GM23338 (cell line): Measurements from ENCODE around the gene GRIN1. TPM values are rescaled to one million over a fixed set of nuclear protein-coding genes. Genes with fewer than 3 reads are reported as not detected.

Experiments
- ATAC-seq: fragments of 200-7000 bp; cut with Tn5 transposase; 3 replicates; pipeline ENCODE4 v1.9.1; 2020
- DNase-seq: peaks from one replicate; pipeline ENCODE4 v3.0.0-alpha.2; 2015; ENCODE audit warnings: low spot score
- H2AFZ ChIP-seq: fragments of 200-600 bp; sonication (generic); 2 replicates; pipeline ENCODE4 v1.8.0; 2016; ENCODE audit warnings: antibody characterized with exemption, mild to moderate bottlenecking, moderate library complexity
- H3F3A ChIP-seq: fragments of 200-600 bp; sonication (generic); replicated peaks from 2 replicates; pipeline ENCODE4 v1.8.0; 2017; ENCODE audit warnings: antibody characterized with exemption, mixed run types, low read depth
- H3K27ac ChIP-seq: fragments of 200-600 bp; sonication (generic); 2 replicates; pipeline ENCODE4 v1.6.1; 2016; ENCODE audit warnings: low read depth
- H3K27me3 ChIP-seq: fragments of 200-600 bp; sonication (generic); 2 replicates; pipeline ENCODE4 v1.8.0; 2016; ENCODE audit warnings: mild to moderate bottlenecking, mixed run types, moderate library complexity; ENCODE audit not compliant: insufficient read depth
- H3K36me3 ChIP-seq: fragments of 200-600 bp; sonication (generic); 2 replicates; pipeline ENCODE4 v1.8.0; 2016; ENCODE audit warnings: mild to moderate bottlenecking; ENCODE audit not compliant: insufficient read depth
- H3K4me1 ChIP-seq: fragments of 200-600 bp; sonication (generic); 2 replicates; pipeline ENCODE4 v1.8.0; 2016; ENCODE audit warnings: mild to moderate bottlenecking, moderate library complexity; ENCODE audit not compliant: insufficient read depth
- H3K4me2 ChIP-seq: fragments of 200-600 bp; sonication (generic); 2 replicates; pipeline ENCODE4 v1.7.1; 2017; ENCODE audit warnings: mixed run types
- H3K4me3 ChIP-seq: fragments of 200-600 bp; sonication (generic); 2 replicates; pipeline ENCODE4 v1.6.1; 2016; ENCODE audit warnings: mixed run types
- H3K79me2 ChIP-seq: fragments of 200-600 bp; sonication (generic); replicated peaks from 2 replicates; pipeline ENCODE4 v1.8.0; 2017; ENCODE audit warnings: mild to moderate bottlenecking; ENCODE audit not compliant: insufficient read depth
- H3K9me2 ChIP-seq: fragments of 200-600 bp; sonication (generic); 2 replicates; pipeline ENCODE4 v1.8.0; 2017; ENCODE audit not compliant: insufficient read depth
- H4K20me1 ChIP-seq: fragments of 200-600 bp; sonication (generic); replicated peaks from 2 replicates; pipeline ENCODE4 v1.8.0; 2017; ENCODE audit warnings: mild to moderate bottlenecking; ENCODE audit not compliant: insufficient read depth
- H3K27ac Mint-ChIP-seq: 2 replicates; pipeline ENCODE4 v1.8.0; 2020; ENCODE audit warnings: inconsistent platforms, mild to moderate bottlenecking, moderate library complexity, mixed read lengths
- H3K27me3 Mint-ChIP-seq: 3 replicates; pipeline ENCODE4 v1.8.0; 2022; ENCODE audit warnings: low read depth, mild to moderate bottlenecking, moderate library complexity, mixed read lengths, inconsistent platforms; ENCODE audit not compliant: insufficient read depth, poor library complexity
- H3K36me3 Mint-ChIP-seq: 3 replicates; pipeline ENCODE4 v1.8.0; 2021; ENCODE audit warnings: low read depth, mild to moderate bottlenecking, inconsistent platforms, moderate library complexity, mixed read lengths
- H3K4me1 Mint-ChIP-seq: 3 replicates; pipeline ENCODE4 v1.8.0; 2020; ENCODE audit warnings: mild to moderate bottlenecking, inconsistent platforms, mixed read lengths
- H3K4me3 Mint-ChIP-seq: 3 replicates; pipeline ENCODE4 v1.8.0; 2021; ENCODE audit warnings: moderate library complexity, mild to moderate bottlenecking, inconsistent platforms, mixed read lengths
- H3K9me3 Mint-ChIP-seq: 3 replicates; pipeline ENCODE4 v1.8.0; 2020; ENCODE audit warnings: moderate library complexity, mild to moderate bottlenecking, inconsistent platforms, mixed read lengths
- CREB1 ChIP-seq: fragments of 250-450 bp; sonication (Bioruptor Pico); IDR thresholded peaks from 2 replicates; pipeline ENCODE4 v1.5.0; 2020; ENCODE audit warnings: low read depth, mild to moderate bottlenecking, moderate library complexity
- CTCF ChIP-seq, 2 experiments: fragments of 200-600 bp in 1 of 2; sonication (generic) in 1 of 2; conservative IDR thresholded peaks; 2 replicates each; pipeline versions ENCODE4 v1.5.1 to v1.6.1; 2016 to 2017; ENCODE audit warnings: antibody characterized with exemption in 2 of 2, low read depth in 2 of 2, mild to moderate bottlenecking in 2 of 2, moderate library complexity in 1 of 2
- ETS1 ChIP-seq: IDR thresholded peaks from 2 replicates; pipeline ENCODE4 v1.6.1; 2016; ENCODE audit warnings: antibody characterized with exemption
- EZH2 ChIP-seq: fragments of 200-600 bp; sonication (generic); IDR thresholded peaks from one replicate; pipeline ENCODE4 v1.8.0; 2017; ENCODE audit warnings: antibody characterized with exemption, mild to moderate bottlenecking, low read depth; ENCODE audit not compliant: unreplicated experiment
- POLR2AphosphoS5 ChIP-seq: IDR thresholded peaks from 2 replicates; pipeline ENCODE4 v1.6.1; 2016; ENCODE audit warnings: antibody characterized with exemption, low read depth
- REST ChIP-seq: IDR thresholded peaks from one replicate; pipeline ENCODE4 v1.6.1; 2018; ENCODE audit warnings: antibody characterized with exemption; ENCODE audit not compliant: unreplicated experiment
- STAT1 ChIP-seq: IDR thresholded peaks from one replicate; pipeline ENCODE4 v1.6.1; 2016; ENCODE audit warnings: antibody characterized with exemption; ENCODE audit not compliant: unreplicated experiment
- ZNF114 ChIP-seq: fragments of 250-450 bp; sonication (Bioruptor Pico); IDR thresholded peaks from 2 replicates; pipeline ENCODE4 v1.5.0; 2020; ENCODE audit warnings: mild to moderate bottlenecking, moderate library complexity
- ZNF331 ChIP-seq: fragments of 250-450 bp; sonication (Bioruptor Pico); IDR thresholded peaks from 2 replicates; pipeline ENCODE4 v1.5.0; 2020; ENCODE audit warnings: low read depth, mild to moderate bottlenecking, moderate library complexity
- ZNF462 ChIP-seq: fragments of 250-450 bp; sonication (Bioruptor Pico); IDR thresholded peaks from 2 replicates; pipeline ENCODE4 v1.5.0; 2020; ENCODE audit warnings: mild to moderate bottlenecking, moderate library complexity
- polyA plus RNA-seq: library from polyadenylated mRNA; unstranded; fragments of >200 nt; fragmentation: Nextera tagmentation; extraction: Ambion mirVana; gene quantifications from 2 replicates; pipeline ENCODE4 v1.2.1, GENCODE V29; 2016
- total RNA-seq: library from RNA; depleted of rRNA; stranded (reverse); fragments of >200 nt; shearing (Covaris generic); gene quantifications from 2 replicates; pipeline ENCODE4 v1.2.3, GENCODE V29; 2014

The GRIN1 gene
- total and polyA plus RNA-seq, 2 experiments from 2014 or later: 2.7 to 5.5 TPM

GRCh38 chr9:137188086-137188489 lies 49.1 kb downstream of the GRIN1 start (continued):
- TF ChIP-seq ETS1 (no peak), STAT1 (no peak), CREB1 (CRISPR knock-in tag) (no peak), REST (no peak), ZNF331 (CRISPR knock-in tag) (no peak)

GRCh38 chr9:137188490-137189296 lies 49.7 kb downstream of the GRIN1 start, which contains the start of the genes ANAPC2 and SSNA1:
TSS of gene ANAPC2 (minus strand) at chr9:137188560. CDS start at chr9:137188532, 28 bp downstream.
TSS of gene SSNA1 (plus strand) at chr9:137188676. CDS start at chr9:137188727, 51 bp downstream.
- Histone ChIP-seq H3K4me1 (peaks cover 13% of the 10 kb centered on the region), H3K27ac (peak within 1 kb of the TSS; percentile 81; the same call in 1 of the 2 replicates), H3K36me3 (no peaks in the 10 kb centered on the region), H3K79me2 (peaks cover 25% of the 10 kb centered on the region), H3K4me3 (peak within 1 kb of the TSS; percentile 94), H3K4me2 (peak within 1 kb of the TSS; percentile 93), H3F3A (0 out of 2 replicates have a peak, but pooled peaks cover 4% of the 10 kb centered on the region), H3K9me2 (no peaks in the 10 kb centered on the region), H4K20me1 (peaks cover 5% of the 10 kb centered on the region; the same call in 1 of the 2 replicates), H2AFZ (peak within 1 kb of the TSS; percentile 91; the same call in 1 of the 2 replicates), H3K27me3 (no peaks in the 10 kb centered on the region)
- H3K4me1 Mint-ChIP-seq: peaks cover 9% of the 10 kb centered on the region
- ATAC-seq: peak; percentile 85
- peaks cover 13% of the 10 kb centered on the region for H3K27me3 Mint-ChIP-seq
- peak; percentile 90 for DNase-seq
- H3K27ac Mint-ChIP-seq: peak within 1 kb of the TSS; percentile 95
- H3K9me3 Mint-ChIP-seq: no peaks in the 10 kb centered on the region
- peaks cover 14% of the 10 kb centered on the region for H3K36me3 Mint-ChIP-seq
- H3K4me3 Mint-ChIP-seq: peak within 1 kb of the TSS; percentile 91
- peak in 1 of 2 experiments; percentile 56 for TF ChIP-seq CTCF (conservative IDR thresholded peaks at IDR 0.05; ENCODE audit: low read depth in 2 of 2)
- TF ChIP-seq ZNF331 (CRISPR knock-in tag): no peak
- TF ChIP-seq EZH2: no peak
- no peak for TF ChIP-seq ZNF462 (CRISPR knock-in tag)
- TF ChIP-seq POLR2AphosphoS5: peak; percentile 94
- TF ChIP-seq ZNF114: no peak
